ENCODE results near the gene ARL11.
"Not testable (repeated sequence)": the region's sequence is repeated elsewhere in the genome, so short reads cannot be mapped to it uniquely, and the experiment has no call there.

The ARL11 gene

GRCh38 chr13:49627831-49628652 lies at the start of gene ARL11:
Gene ARL11, plus strand, starts transcription at chr13:49628507. Its CDS starts 1,941 bp downstream, at chr13:49630448.
- DNase-seq, result no peak

- DNase-seq, result no peak
Measured at GRCh38 chr13:49579501-49579900, 48.8 kb upstream of the ARL11 start.

- DNase-seq, result no peak
Measured at GRCh38 chr13:49580980-49581680, 47.2 kb upstream of the ARL11 start.

GRCh38 chr13:49584771-49585182 lies 43.5 kb upstream of the ARL11 start:
- peak in 1 of 2 experiments; percentile 7 for DNase-seq

GRCh38 chr13:49585220-49586157 lies 42.8 kb upstream of the ARL11 start, which contains the start of gene RCBTB1:
Gene RCBTB1, minus strand, starts transcription at chr13:49585558. Its CDS starts 18,279 bp downstream, at chr13:49567279.
- DNase-seq, result peak; percentile 45 to 62

- no peak for DNase-seq
Measured at GRCh38 chr13:49586717-49587116, 41.6 kb upstream of the ARL11 start.

- DNase-seq, result no peak
Measured at GRCh38 chr13:49587311-49587847, 40.9 kb upstream of the ARL11 start.

GRCh38 chr13:49590714-49591113 lies 37.6 kb upstream of the ARL11 start:
- not testable (repeated sequence) for DNase-seq

- DNase-seq, result not testable (repeated sequence)
Measured at GRCh38 chr13:49593876-49594275, 34.4 kb upstream of the ARL11 start.

- DNase-seq, result no peak
Measured at GRCh38 chr13:49594576-49594975, 33.7 kb upstream of the ARL11 start.

GRCh38 chr13:49596221-49596620 lies 32.1 kb upstream of the ARL11 start:
- DNase-seq, result no peak

- DNase-seq, result no peak
Measured at GRCh38 chr13:49597043-49597641, 31.2 kb upstream of the ARL11 start.

GRCh38 chr13:49602005-49602404 lies 26.3 kb upstream of the ARL11 start:
- no peak for DNase-seq

GRCh38 chr13:49602615-49603014 lies 25.7 kb upstream of the ARL11 start:
- not testable (repeated sequence) for DNase-seq

- DNase-seq, result no peak
Measured at GRCh38 chr13:49604570-49604969, 23.7 kb upstream of the ARL11 start.

- DNase-seq, result peak; percentile 77 to 85
Measured at GRCh38 chr13:49606747-49607648, 21.3 kb upstream of the ARL11 start.

- no peak for DNase-seq
Measured at GRCh38 chr13:49607761-49608160, 20.5 kb upstream of the ARL11 start.

GRCh38 chr13:49608651-49609331 lies 19.5 kb upstream of the ARL11 start:
- no peak for DNase-seq

- DNase-seq, result peak; percentile 1 to 19
Measured at GRCh38 chr13:49610176-49610575, 18.1 kb upstream of the ARL11 start.

GRCh38 chr13:49612042-49612441 lies 16.3 kb upstream of the ARL11 start:
- DNase-seq, result not testable (repeated sequence)
